ENCODE measurements around the gene GALNT17.

GRCh38 chr7:71267734-71268469 is 136.0 kb downstream of the GALNT17 start:
- TF ChIP-seq CTCF (conservative IDR thresholded peaks at IDR 0.05; ENCODE audit: low read depth, low read length) (no peak), EZH2 (IDR thresholded peaks at IDR 0.05; ENCODE audit: low read length, unreplicated experiment) (no peak), EZH2phosphoT487 (IDR thresholded peaks at IDR 0.05; ENCODE audit: borderline replicate concordance, low read length) (no peak)
